Measurements from ENCODE around the gene LRMDA. TPM values are rescaled to one million over a fixed set of nuclear protein-coding genes. Genes with fewer than 3 reads are reported as not detected.
A peak's percentile ranks its signal among the peaks of the same experiment; 100 is the strongest.

Gene LRMDA
- total RNA-seq, 4 donors from 2014 or later: 7.3 to 20.1 (median 8.4) TPM

DNA sequence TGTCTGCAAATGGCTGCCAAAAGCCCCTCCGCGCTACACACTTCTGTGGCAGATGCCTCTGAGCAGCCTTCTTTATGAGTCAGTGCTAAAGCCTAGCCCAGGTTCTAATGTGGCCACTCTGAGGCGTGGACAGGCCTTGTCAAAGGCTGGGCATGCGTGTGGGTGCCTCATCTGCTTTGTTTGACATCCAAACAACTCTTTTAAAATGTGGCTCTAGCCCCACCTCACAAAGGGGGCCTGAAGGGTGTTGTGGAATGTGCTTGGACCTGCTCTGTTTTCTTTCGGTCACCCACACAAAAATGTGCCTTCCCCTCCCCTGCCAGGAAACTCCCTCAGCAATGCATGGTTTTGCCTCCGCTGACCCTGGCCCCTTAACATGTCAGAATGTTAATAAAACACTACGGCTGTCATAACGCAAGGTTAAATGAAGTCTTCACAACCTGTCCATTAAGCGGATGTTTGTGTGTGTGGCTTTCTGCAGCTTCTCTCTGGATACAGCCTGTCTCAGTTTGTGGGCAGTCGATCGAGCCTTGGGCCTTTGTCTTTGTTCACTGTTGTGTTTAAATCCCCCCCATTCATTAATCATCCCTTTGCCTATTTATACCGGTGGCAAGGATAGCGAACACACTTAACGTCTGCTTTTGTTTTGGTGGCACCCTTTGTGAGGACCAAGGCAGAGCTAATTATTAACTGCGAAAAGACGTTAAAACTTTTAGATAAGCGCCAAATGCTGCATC lies 718.9 kb downstream of the LRMDA start:
- TF ChIP-seq POLR2AphosphoS5 (IDR thresholded peaks at IDR 0.05): peak; percentile 12
- TF ChIP-seq, protein P1, sequence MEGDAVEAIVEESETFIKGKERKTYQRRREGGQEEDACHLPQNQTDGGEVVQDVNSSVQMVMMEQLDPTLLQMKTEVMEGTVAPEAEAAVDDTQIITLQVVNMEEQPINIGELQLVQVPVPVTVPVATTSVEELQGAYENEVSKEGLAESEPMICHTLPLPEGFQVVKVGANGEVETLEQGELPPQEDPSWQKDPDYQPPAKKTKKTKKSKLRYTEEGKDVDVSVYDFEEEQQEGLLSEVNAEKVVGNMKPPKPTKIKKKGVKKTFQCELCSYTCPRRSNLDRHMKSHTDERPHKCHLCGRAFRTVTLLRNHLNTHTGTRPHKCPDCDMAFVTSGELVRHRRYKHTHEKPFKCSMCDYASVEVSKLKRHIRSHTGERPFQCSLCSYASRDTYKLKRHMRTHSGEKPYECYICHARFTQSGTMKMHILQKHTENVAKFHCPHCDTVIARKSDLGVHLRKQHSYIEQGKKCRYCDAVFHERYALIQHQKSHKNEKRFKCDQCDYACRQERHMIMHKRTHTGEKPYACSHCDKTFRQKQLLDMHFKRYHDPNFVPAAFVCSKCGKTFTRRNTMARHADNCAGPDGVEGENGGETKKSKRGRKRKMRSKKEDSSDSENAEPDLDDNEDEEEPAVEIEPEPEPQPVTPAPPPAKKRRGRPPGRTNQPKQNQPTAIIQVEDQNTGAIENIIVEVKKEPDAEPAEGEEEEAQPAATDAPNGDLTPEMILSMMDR (IDR thresholded peaks at IDR 0.05): no peak
- peak; percentile 63 for ATAC-seq
- Histone ChIP-seq H3K9me3 (no peaks in the 10 kb centered on the region), H3K4me1 (peaks cover 4 to 22% (median 5%) of the 10 kb centered on the region in 3 donors), H3K27ac (peak overlapping the region; percentile 60 to 85 (median 75)), H3K36me3 (no peaks in the 10 kb centered on the region), H3K4me3 (peak overlapping the region in 1 of 2 donors; percentile 5), H3K27me3 (no peaks in the 10 kb centered on the region)
- 48 to 65% methylated on average over 7 to 15 of the region's 17 CpGs for WGBS, 2 donors (ENCODE audit: low coverage in 1 of 2)

DNA sequence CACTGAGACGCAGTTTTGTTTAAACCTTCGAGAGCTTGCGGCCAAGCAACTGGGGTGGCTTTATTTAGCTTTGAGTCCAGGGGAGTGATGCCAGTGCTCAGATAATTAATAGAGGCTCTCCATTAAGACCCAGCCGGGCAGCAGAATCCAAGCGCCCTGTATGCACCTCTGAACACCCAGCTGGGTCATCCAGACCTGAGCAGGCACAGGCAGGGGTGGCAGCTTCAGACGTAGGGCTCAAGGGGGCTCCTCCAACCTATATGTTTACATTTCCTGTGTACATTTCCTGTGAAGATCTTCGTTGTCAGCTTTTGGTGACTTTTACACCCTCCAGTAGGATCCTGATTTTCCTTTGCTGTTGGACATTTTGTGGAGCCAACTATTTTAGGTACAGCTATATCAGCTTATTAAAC lies 719.5 kb downstream of the LRMDA start:
- H3K9me3 ChIP-seq: no peaks in the 10 kb centered on the region
- TF ChIP-seq, protein P1 (IDR thresholded peaks at IDR 0.05): no peak
- no peak for TF ChIP-seq EP300 (IDR thresholded peaks at IDR 0.05)
- no peak for TF ChIP-seq POLR2A (IDR thresholded peaks at IDR 0.05)
- no peak for TF ChIP-seq POLR2AphosphoS5 (IDR thresholded peaks at IDR 0.05)
- H3K27me3 ChIP-seq: no peaks in the 10 kb centered on the region
- H3K4me3 ChIP-seq: peak overlapping the region in 1 of 2 donors; percentile 5
- peaks cover 4 to 22% (median 5%) of the 10 kb centered on the region in 3 donors for H3K4me1 ChIP-seq
- no peaks in the 10 kb centered on the region for H3K36me3 ChIP-seq
- WGBS, 2 donors (ENCODE audit: low coverage in 1 of 2): 47 to 54% methylated on average over 4 to 6 of the region's 7 CpGs
- peak overlapping the region; percentile 60 to 85 (median 75) for H3K27ac ChIP-seq
- peak; percentile 10 for ATAC-seq

DNA sequence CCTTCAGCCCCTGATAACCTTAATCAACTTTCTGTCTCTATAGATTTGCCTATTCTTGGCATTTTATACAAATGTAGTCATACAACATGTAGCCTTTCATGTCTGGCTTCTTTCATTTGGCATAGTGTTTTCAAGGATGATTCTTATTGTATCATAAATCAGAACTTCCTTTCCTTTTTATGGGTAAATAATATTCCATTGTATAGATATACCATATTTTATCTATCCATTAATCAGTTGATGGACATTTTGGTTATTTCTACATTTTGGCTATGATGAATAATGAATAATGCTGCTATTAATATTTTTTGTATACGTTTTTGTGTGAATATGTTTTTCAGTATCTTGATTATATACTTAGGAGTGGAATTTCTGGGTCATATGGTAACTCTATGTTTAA lies 720.8 kb downstream of the LRMDA start:
- Histone ChIP-seq H3K36me3 (no peaks in the 10 kb centered on the region), H3K4me1 (peaks cover 4 to 22% (median 5%) of the 10 kb centered on the region in 3 donors), H3K9me3 (no peaks in the 10 kb centered on the region), H3K27me3 (no peaks in the 10 kb centered on the region), H3K27ac (no peak overlapping the region), H3K4me3 (no peak overlapping the region)
- no peak for ATAC-seq
- no peak for TF ChIP-seq POLR2A (IDR thresholded peaks at IDR 0.05)
- TF ChIP-seq, protein P1 (IDR thresholded peaks at IDR 0.05): no peak
- TF ChIP-seq POLR2AphosphoS5 (IDR thresholded peaks at IDR 0.05): no peak
- no peak for TF ChIP-seq EP300 (IDR thresholded peaks at IDR 0.05)
- 100% methylated on average over 1 of the region's 1 CpG for WGBS, 2 donors (ENCODE audit: low coverage in 1 of 2)

DNA sequence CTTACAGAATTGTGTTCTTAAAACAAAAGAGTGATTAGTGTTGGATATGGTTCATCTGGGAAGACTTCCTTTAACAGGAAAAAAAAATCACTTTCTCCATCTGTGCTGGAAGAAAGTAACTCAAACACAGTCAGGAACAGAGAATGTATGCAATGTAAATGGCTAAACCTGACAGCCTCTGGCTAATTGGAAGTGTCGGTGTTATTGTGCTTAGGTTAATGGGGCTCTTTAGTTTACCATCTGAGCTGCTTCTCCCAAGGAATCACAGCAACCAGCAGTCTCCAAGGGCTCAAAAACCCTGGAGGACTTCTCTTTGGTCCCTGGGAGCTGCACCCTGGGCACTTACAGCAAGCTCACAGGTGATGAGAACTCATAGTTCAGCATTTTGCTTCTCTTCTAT lies 724.5 kb downstream of the LRMDA start:
- WGBS, 2 donors (ENCODE audit: low coverage in 1 of 2): 64 to 100% methylated on average over 1 of the region's 1 CpG
- Histone ChIP-seq H3K36me3 (no peaks in the 10 kb centered on the region), H3K27me3 (no peaks in the 10 kb centered on the region), H3K27ac (no peak overlapping the region), H3K9me3 (no peaks in the 10 kb centered on the region), H3K4me1 (peaks cover 0 to 4% (median 0%) of the 10 kb centered on the region in 3 donors), H3K4me3 (no peak overlapping the region)
- ATAC-seq: no peak
- no peak for TF ChIP-seq POLR2AphosphoS5 (IDR thresholded peaks at IDR 0.05)
- TF ChIP-seq, protein P1 (IDR thresholded peaks at IDR 0.05): no peak
- TF ChIP-seq POLR2A (IDR thresholded peaks at IDR 0.05): no peak
- no peak for TF ChIP-seq EP300 (IDR thresholded peaks at IDR 0.05)
